ENCODE results near the gene PTPN20.
"Not testable (repeated sequence)": the region's sequence is repeated elsewhere in the genome, so short reads cannot be mapped to it uniquely, and the experiment has no call there.

PTPN20 gene, protein sequence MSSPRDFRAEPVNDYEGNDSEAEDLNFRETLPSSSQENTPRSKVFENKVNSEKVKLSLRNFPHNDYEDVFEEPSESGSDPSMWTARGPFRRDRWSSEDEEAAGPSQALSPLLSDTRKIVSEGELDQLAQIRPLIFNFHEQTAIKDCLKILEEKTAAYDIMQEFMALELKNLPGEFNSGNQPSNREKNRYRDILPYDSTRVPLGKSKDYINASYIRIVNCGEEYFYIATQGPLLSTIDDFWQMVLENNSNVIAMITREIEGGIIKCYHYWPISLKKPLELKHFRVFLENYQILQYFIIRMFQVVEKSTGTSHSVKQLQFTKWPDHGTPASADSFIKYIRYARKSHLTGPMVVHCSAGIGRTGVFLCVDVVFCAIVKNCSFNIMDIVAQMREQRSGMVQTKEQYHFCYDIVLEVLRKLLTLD
- 0 to 0.68 (median 0.21) reads per million in 18 experiments for total RNA-seq

DNA sequence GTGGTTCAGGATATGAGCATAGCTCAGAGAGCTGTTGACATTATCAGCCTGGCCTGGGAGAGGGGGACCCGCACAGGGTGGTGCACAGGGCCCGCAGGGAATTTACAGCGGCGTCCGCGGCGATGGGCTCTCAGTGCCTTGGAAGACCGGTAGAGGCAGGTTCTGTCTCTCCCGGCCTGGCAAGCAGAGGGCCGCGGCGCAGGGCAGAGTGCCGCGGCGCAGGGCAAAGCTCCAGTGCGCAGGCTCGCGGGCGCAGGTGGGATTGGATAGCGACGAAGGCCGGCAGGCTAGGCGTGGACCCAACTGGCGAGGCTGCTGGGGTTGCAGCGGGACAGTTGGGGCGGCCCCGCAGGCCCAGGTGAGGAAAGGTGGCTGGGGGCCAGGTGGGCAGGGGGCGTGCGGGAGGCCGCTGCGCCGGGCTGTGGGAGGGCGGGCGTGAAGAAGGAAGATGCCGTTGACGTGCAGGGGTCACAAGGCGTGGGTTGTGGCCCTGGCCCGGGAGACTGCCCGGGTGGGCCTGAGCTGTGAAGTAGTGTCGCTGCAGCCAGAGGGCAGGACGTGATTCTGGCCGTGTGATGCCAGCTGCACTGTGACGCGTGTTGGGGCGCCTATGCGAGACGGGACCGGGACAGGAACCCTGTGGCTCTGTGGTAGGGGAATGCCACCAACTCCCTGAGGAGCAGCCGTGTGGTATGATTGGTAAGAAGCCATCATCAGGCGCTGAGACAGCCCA is at the start of gene PTPN20:
TSS of gene PTPN20 (plus strand) at position 285 of the 733 bp plus-strand sequence. CDS start 21,072 bp downstream, outside the sequence.
- DNase-seq, result peak; percentile 0 to 2

DNA sequence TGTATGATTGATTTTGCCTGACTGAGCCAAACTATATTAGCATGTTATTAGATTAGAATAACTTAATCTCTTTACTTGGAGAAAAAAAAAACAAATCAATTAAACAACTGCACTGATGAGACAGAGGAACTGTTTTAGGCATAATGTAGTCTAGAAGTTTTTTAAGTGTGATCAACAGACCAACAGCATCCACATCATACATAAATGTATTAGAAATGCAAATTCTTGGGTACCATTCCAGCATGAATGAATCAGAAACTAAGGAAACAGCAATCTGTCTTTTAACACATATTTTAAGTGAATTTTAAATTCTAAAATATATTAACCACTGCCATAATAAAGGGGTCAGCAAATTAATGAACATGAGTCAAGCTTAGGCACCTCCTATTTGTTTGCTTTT is 41.5 kb upstream of the PTPN20 start:
- DNase-seq, result not testable (repeated sequence)

DNA sequence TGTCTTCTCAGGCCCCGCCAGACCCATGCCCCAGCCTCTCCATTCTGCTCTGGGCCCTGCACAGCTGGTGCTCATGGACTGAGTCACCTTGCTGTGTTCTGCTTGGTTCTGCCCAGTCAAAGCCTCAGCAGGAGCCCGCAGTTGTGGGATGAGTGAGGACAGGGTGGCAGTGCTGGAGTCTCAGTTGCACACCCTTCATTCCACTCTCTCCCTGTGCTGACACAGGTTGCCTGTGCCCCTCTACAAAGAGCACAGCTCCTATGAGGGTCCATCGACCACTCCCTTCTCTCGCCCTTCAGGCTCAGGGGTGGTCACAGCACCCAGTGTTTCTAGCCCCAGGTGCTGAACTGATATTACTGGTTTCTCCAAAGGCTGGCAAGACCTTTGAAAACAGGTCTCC is 39.6 kb upstream of the PTPN20 start:
- not testable (repeated sequence) for DNase-seq

DNA sequence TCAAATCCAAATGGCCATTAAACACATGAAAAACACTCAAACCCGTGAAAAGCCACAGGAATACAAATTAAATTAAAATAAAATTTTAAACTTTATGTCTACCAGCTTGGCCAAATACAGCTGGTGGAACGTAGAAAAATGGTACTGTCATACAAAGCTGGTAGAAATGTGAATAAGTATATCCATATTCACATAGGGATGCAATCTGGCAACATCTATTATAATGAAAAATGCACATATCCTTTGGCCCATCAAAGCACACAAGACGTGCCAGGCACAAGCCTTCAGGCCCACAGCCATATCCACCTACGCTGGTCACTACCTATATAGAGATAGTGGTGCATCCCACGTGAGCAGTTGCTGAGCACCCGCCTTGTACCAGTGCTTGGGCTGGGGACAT is 35.9 kb upstream of the PTPN20 start:
- DNase-seq, result not testable (repeated sequence)

DNA sequence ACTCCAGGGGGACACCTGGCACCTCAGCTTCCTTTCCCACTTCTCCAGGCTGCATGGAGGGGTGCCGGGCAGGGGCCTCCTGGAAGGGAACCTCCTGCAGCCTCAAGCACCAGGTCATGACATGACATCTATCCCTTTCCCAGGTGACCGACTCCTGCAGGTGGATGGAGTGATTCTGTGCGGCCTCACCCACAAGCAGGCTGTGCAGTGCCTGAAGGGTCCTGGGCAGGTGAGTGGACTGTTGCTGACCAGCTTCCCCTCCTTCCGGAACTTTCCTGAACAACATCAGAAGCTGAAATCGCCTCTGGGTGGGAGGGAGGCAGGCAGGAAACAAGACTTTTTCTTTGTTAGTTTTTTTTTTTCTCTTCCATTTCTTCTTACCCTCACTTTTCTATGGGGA is 34.5 kb upstream of the PTPN20 start:
- DNase-seq, result not testable (repeated sequence)

DNA sequence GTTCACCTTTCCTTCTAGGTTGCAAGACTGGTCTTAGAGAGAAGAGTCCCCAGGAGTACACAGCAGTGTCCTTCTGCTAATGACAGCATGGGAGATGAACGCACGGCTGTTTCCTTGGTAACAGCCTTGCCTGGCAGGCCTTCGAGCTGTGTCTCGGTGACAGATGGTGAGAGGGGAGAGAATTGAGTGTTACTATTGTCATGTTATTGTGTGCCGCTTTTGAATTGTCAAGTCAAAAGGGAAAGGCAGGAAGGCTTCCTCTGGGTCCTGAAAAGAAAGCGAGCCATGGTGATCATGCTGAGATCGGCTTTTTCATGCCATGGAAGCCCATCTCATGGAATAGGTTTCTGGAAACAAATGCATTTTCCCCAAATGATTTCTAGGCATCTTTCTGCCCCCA is 32.5 kb upstream of the PTPN20 start:
- not testable (repeated sequence) for DNase-seq

DNA sequence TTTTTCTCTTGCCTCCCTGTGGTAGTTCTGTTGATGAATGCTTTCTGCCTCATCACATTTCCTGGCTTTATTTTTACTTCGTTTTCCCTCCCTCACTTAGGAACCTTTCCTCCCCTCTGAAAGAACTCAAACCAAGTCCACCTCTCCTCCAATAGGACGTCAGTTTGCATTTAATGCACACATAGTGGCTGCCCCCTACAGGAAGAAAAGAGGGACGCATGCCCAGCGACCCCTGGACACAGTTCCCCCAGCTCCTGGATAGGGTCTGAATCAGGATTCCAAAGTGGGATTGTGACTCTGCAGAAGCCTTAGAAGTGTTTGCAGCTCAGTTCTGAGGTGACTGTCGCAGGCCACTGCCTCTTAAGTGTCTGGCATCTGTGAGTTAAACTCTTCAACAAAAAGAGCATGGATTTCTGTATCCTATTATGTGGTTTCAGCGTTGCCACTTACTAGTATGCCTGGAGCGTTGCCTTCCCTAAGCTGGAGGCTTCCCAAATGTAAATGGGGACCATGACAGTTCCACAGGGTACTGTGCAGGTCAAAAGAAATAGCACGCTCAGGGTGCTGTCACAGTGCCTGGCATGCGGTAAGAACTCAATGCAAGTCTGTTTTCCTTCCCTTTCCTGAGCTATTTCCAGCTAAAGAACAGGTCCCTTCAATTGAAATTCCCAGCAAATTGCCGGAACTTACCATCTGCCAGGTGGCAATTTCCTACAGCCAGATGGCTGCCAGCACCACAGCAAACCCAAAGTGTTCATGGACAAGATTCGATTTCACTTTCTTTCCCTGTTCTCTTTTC is 20.2 kb upstream of the PTPN20 start:
- not testable (repeated sequence) for DNase-seq

DNA sequence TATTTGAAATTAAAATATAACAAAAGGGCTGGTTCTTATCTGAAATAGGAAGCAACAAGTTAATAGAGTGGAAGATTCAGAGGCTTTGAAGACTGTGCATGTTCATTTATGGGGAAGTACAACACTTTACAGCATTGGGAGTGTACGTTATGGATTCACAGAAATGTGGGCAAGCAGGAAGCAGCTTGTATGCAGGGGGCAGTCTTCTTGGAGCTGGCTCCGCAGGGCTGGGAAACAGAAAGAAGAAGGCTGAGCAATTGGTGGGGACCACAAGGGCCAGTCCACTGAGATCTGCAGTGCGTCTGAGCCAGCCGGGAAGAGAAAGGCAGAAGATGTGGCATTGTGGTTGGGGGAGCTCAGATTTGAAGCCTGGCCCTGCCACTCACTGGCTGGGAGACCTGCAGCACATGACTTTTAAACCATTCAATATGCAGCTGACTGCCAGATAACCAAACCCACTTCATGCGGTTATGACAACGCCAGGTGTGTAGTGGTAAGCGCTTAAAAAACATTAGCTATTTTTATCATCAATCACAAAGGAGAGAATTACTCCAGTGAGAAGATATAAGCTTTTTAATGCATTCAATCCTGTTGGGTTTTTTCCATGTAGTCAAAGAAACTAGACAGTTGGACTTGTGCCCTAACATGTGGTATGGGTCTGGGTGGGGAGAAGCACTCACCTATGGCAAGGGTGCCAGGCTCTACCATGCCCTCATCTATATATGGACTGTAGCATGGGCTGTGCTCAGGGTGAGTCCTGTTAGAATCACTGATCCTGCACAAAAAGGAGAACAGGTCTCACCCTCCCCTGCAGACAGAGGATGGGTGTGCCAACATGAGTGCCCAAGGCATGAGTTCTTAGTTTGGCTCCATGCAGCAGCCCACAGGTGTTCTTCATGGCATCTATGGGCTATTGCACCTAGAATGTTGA is 14.2 kb upstream of the PTPN20 start:
- peak; percentile 4 to 17 for DNase-seq

DNA sequence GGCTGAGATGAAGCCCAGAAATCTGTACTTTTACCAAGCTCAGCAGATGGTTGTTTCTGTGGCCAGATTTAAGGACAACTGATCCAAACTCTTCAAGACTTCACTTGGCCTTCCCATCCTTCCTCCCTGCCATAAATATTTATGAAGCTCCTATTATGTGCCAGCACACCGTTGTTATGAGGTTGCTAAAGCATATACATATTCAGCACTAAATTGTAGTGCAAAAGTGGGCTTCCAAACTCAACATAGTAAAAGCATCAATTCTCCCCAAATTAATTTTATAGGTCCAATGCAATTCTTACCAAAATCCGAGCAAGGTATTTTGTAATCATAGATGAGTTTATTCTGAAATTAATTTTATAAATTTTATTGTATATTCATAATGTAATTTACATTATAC is 10.0 kb upstream of the PTPN20 start:
- not testable (repeated sequence) for DNase-seq

DNA sequence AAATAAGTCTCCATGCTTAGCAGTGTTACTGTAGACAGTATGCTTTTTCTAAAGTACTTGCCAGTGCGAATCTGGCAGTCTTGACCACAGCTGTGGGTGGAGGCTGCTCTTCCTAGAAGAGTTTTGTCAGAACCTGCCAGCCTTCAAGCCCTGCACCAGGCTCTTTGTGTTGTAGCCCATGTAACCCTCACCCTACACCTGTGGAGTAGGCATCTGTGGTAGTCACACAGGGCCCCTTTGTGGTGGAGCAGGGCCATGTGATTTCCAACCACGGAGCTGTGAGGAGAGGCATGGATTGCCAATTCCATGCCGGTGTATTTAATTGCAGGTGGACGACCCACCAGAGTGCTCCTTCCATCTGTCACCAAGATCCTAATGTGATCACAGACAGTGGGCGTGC is 7.4 kb upstream of the PTPN20 start:
- DNase-seq, result not testable (repeated sequence)

DNA sequence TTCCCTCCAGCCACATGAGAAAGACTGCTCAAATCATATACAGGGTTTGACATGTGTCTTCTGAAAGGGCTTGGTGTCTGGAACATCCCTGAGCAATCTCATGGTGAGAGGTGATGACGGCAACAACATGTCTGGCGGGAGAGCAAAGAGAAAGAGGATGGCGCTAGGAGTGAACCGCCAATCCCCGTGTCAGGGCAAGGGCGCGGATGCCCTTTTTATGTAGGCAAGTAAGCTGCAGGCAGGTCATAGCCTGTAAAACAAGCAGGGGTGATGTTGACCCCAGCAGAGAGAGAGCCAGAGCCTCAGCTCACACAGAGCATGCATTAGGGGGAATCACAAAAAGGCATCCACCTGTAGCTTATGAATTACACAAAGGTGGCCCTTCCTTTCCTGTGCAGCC is 4.9 kb upstream of the PTPN20 start:
- not testable (repeated sequence) for DNase-seq

DNA sequence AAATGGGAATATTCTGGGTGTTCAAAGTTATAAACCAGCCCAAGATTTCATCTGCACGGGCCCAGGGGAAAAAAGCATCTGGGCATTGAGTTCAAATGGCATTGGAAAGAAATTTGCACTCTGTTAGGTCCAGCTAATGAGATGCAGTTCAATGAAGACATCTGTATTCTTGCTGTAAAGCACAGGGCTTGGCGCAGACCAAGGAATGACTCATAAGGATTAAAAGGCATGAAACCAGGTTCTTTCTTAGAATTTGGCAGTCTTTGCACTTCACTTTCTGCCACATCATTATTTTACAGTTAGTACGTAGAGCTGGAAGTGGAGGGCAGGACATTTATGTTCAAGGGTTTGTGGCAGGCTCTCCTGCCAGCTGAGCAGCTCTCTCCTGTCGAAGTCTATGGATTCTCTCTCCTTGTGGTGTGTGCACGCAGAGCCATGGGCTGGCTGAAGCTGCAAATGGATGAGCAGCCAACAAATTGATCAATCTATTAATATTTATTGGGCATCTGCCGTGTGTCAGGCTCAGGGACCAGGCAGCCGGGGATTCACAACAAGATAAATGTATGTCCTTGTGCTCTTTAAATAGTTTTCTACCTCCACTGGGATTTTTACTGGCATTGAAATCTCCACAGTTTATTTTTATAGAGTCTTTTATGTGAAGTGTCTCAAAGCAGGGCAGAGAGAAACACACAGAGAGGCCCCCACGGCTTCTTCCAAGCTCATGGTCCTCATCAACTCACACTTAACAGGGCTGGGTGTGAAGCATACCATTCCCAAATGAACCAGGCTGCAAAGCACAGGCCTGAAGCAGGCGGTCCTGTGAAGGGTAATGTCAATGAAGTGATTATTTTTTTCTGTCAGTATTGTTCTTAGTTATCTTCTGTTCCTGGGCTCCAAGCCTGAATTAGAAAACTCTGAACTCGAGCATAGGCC is 3.8 kb upstream of the PTPN20 start:
- not testable (repeated sequence) for DNase-seq

DNA sequence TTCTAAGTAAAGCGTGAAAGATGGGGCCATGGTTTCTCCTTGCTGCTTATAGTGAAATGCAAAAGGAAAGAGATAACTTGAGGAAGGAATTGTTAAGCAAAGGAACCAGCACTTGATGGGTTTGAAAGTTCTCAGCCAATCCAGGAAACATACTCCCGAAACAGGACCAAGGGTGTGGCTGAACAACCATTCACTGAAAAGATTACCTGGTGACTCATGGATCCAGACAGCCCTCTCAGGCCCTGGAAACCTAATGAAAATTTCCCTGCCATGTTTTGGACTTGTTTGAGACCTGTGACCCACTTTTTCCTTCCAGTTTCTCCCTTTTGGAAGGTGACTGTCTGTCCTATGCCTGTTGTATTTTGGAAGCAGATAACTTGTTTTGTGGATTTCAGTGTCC is 11.3 kb downstream of the PTPN20 start:
- not testable (repeated sequence) for DNase-seq

DNA sequence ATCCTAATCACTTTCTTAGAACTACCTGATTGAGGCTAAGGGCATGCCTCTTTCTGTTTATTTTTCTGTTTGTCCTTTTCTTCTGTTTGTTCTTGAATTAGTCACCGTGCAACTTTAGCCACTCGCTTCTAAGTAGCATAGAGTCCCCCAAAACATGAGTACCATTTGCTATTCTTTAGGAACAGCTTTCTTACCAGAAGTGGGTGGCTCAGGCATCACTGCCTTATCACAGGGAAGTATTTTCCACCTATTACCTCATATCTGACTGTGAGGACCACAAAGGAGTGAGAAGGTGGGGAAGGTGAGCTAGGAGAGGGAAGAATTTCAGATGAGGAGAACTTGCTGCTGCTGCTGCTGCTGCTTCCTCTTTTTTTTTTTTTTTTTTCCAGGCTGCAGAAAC is 13.9 kb downstream of the PTPN20 start:
- DNase-seq, result not testable (repeated sequence)

DNA sequence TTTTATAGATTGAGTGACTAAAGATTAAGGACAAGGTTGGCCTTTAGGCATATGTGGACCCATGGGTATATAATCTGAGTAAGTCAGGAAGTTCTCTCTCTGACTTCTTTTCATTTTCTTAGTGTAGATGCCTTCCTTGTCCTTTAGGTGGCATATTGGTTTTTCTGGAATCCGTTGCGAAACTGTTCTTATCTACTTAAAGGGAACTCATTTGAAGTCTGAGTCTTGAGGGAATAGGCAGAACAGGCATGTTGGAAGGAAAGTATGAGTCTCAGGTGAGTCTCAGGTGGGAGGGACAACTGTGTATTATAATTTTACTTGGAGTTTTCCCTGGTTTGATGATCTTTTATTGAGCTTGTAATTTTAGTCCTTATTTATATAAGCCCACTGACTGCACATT is 14.6 kb downstream of the PTPN20 start:
- DNase-seq, result not testable (repeated sequence)

DNA sequence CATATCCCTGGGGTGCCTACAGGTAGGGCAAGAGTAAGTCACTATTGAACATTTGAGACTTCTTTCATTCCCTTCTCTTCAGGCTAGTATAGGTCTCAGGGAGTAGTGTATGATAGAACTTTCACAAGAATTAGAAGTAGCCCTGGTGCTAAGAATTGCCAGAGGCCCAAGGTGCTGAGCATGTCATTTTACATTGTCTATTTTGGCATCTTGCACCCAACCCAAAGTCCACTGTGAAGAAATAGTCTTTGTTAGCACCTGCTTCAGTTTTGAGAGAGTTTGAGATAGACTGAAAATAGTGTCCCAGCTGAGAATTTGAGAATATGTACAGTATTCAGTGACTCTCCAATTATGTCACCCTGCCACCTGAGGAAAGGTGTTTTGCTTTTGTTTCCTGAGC is 17.6 kb downstream of the PTPN20 start:
- DNase-seq, result not testable (repeated sequence)

DNA sequence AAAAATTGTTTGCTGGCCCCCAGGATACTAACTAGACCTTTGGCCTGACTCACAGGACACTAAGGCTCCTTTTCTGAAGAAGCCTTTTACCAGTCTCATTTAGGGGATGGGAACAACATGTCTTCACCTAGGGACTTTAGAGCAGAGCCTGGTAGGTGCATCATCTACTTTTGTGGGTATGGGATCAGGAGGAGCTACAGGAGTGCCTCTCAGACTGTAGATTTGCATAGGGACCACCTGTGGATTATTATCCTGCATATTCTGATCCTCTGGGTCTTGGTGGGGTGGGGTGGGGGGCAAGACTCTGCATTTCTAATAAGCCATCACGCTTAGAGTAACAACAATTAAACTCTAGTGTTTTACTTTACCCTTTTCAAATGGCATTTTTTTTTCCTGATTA is 21.2 kb downstream of the PTPN20 start:
- DNase-seq, result not testable (repeated sequence)

DNA sequence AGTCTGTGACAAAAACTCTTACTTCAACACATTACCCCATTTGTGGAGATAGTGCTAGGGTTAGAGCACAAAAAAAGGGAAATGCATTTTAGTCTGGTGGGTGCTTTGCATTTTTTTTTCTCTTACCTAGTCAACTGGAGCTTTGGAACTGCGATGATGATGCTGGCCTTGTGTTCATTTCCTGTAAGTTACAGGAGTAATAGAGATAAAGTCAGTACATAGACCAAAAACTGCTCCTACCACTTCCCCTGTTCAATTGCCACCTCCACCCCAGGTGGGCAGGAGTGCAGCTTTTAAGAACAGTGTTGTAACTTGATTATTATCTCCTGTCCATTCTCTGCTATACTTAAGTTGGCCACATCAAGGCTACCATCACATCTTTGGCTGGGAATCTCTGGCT is 29.9 kb downstream of the PTPN20 start:
- DNase-seq, result not testable (repeated sequence)

DNA sequence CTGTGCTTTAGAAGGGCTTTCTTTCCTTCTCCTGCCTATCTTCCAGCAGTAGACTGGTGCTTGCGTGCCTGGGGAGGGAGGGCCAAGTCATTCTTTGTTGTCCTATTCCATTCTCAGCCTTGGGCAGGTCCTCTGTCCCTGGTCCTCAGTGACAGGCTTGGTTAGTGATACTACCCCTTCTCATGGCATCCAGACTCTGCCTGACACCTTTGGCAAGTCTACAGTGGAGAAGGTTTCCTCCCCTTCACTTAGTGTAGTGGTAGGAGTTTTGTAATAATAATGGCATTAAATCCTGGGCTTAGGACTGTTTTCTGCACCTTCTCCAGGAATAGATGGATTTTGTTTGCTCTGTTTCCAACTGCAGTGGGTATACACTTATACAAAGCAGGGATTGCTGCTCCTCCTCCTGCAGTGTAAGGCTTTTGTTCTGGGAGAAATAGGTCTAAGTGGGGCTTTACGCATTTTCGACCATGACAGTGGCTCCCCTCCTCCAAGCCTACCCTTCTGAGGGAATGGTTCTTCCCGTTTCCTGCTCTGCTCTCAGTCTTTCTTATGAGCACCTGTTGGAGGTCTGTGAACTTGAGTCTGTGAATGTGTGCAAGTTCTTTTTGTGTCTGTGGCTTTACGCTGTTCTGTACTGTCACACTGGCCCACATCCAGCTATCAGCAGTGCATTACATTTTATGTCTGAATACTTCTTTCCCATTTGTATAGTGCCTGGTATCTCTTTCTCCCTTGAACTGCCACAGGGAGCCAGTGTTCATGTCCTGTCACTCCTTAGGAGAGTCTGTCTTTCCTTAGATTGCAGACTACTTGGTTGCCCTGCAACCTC is 37.7 kb downstream of the PTPN20 start:
- not testable (repeated sequence) for DNase-seq

DNA sequence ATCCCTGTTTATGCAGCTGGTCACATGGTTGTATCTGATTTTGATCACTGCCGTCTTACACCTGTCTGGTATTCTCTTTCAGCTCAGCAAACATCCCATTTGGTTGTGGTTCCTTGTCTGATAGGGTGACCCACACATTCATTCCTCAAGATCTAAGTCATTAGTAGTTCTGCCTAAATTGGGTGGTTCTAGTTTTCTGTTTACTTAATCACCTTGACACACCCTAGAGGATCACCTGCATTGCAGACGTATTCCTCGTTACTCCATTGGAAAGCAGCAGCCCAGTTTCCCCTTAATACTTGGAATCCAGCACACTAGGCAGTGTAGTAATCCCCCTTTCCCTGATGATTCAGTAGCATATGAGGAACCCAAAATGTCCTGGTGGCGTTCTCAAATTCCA is 41.3 kb downstream of the PTPN20 start:
- DNase-seq, result not testable (repeated sequence)
